Keratinocyte (primary cell): Measurements from ENCODE around the gene MEIS2. TPM values are rescaled to one million over a fixed set of nuclear protein-coding genes. Genes with fewer than 3 reads are reported as not detected.

Experiments used
- DNase-seq: peaks from one replicate; pipeline ENCODE4 v3.0.0-alpha.2; 2011; ENCODE audit warnings: low read depth, missing footprints, low spot score
- FAIRE-seq: peaks from 2 replicates; lab custom pipeline; 2011; peaks lifted over from hg19 to GRCh38; lab: Jason Lieb, UNC
- H2AFZ ChIP-seq: 2 replicates; pipeline ENCODE4 v1.6.0; 2012; ENCODE audit warnings: low read length, control low read depth, inconsistent platforms; ENCODE audit not compliant: control insufficient read depth
- H3K27ac ChIP-seq: 2 replicates; pipeline ENCODE4 v1.5.1; 2011; ENCODE audit warnings: low read length; ENCODE audit not compliant: control insufficient read depth, insufficient read depth
- H3K27me3 ChIP-seq: 3 replicates; pipeline ENCODE4 v1.6.0; 2011; ENCODE audit warnings: low read length; ENCODE audit not compliant: control insufficient read depth, insufficient read depth; ENCODE audit errors: extremely low read depth
- H3K36me3 ChIP-seq, 2 experiments: 2 replicates in 1 of 2; 3 replicates in 1 of 2; pipeline ENCODE4 v1.5.1; 2011; ENCODE audit warnings: low read length in 2 of 2, mild to moderate bottlenecking in 1 of 2; ENCODE audit not compliant: control insufficient read depth in 2 of 2, insufficient read depth in 2 of 2; ENCODE audit errors: extremely low read depth in 1 of 2
- H3K4me1 ChIP-seq: 3 replicates; pipeline ENCODE4 v1.5.1; 2011; ENCODE audit warnings: low read length; ENCODE audit not compliant: control insufficient read depth, insufficient read depth; ENCODE audit errors: extremely low read depth
- H3K4me2 ChIP-seq: 3 replicates; pipeline ENCODE4 v1.6.0; 2011; ENCODE audit warnings: low read depth, low read length; ENCODE audit not compliant: control insufficient read depth, insufficient read depth; ENCODE audit errors: extremely low read depth
- H3K4me3 ChIP-seq, 3 experiments: fragments of 200-600 bp in 1 of 3; sonication (generic) in 1 of 3; 2 replicates in 2 of 3; 3 replicates in 1 of 3; pipeline ENCODE4 v1.5.1; 2011 to 2016; ENCODE audit warnings: low read length in 3 of 3, mild to moderate bottlenecking in 3 of 3, control low read depth in 2 of 3, inconsistent platforms in 1 of 3, low read depth in 1 of 3, mixed read lengths in 1 of 3, mixed run types in 1 of 3, moderate library complexity in 1 of 3; ENCODE audit not compliant: control insufficient read depth in 2 of 3, insufficient read depth in 2 of 3; ENCODE audit errors: extremely low read depth in 1 of 3
- H3K79me2 ChIP-seq: 2 replicates; pipeline ENCODE4 v1.6.0; 2012; ENCODE audit warnings: low read length; ENCODE audit not compliant: control insufficient read depth, insufficient read depth
- H3K9ac ChIP-seq: 3 replicates; pipeline ENCODE4 v1.6.0; 2011; ENCODE audit warnings: low read length; ENCODE audit not compliant: control insufficient read depth, insufficient read depth; ENCODE audit errors: extremely low read depth
- H3K9me1 ChIP-seq: 3 replicates; pipeline ENCODE4 v1.6.0; 2011; ENCODE audit warnings: low read length; ENCODE audit not compliant: control insufficient read depth, insufficient read depth; ENCODE audit errors: extremely low read depth
- H3K9me3 ChIP-seq: 2 replicates; pipeline ENCODE4 v1.5.1; 2012; ENCODE audit warnings: low read depth, low read length; ENCODE audit not compliant: control insufficient read depth
- H4K20me1 ChIP-seq: 3 replicates; pipeline ENCODE4 v1.6.0; 2011; ENCODE audit warnings: low read length; ENCODE audit not compliant: control insufficient read depth, insufficient read depth; ENCODE audit errors: extremely low read depth
- EZH2 ChIP-seq: IDR thresholded peaks from one replicate; pipeline ENCODE4 v1.6.1; 2012; ENCODE audit warnings: inconsistent platforms, mild to moderate bottlenecking, low read length, moderate library complexity
- dilution Hi-C: fragments of 300-500 bp; cut with MboI; formaldehyde crosslinking; loops from one replicate; pipeline ENCODE4 v1.7.0; 2020; ENCODE audit warnings: low sequenced_read_pairs; ENCODE audit not compliant: extremely low pct_ligation_motif_present
- polyA plus RNA-seq, 5 experiments: library from polyadenylated mRNA; depleted of rRNA in 3 of 5; stranded (reverse) in 3 of 5; stranded (forward) in 1 of 5; unstranded in 1 of 5; fragments of >200 nt; gene quantifications; 1 replicate in 1 of 5; 2 replicates in 3 of 5; 3 replicates in 1 of 5; pipeline versions ENCODE4 v1.2.1 to v1.2.3, GENCODE V29; 2011 to 2012; ENCODE audit warnings: missing spikeins in 2 of 5, low read depth in 1 of 5, low replicate concordance in 1 of 5
- TF ChIP-seq, protein P1 (sequence below), 3 experiments: IDR thresholded peaks in 1 of 3; conservative IDR thresholded peaks in 1 of 3; optimal IDR thresholded peaks in 1 of 3; 2 replicates in 2 of 3; 3 replicates in 1 of 3; pipeline versions ENCODE3 to v1.5.1; 2011; ENCODE audit warnings: low read length in 3 of 3, mild to moderate bottlenecking in 3 of 3, moderate library complexity in 2 of 3, control low read depth in 1 of 3, inconsistent platforms in 1 of 3; ENCODE audit not compliant: insufficient read depth in 2 of 3; ENCODE audit errors: extremely low read depth in 1 of 3

Gene MEIS2
- polyA plus RNA-seq, 1 donor (not counting 4 experiments of a cell fraction or from before 2014, with no cell fraction given): 11.4 TPM

DNA sequence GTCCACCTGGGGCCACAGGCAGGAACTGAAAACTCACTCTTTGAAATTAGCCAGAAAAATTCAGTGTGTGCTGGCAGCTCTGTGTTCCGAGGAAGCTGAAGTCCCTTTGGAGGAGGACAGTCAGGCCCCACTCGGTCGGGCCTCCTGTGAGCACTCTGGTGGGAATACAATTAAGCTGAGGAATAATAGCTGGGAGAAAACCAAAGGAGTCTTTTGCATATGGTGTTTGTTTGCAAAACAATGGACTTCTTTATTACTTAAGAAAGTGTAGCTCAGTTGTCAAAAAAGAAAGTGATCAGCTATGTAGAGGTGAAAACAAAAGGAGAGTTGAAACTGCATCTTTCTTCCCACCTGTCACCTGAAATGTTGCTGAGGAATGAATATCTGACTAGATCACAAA, 202.5 kb downstream of the MEIS2 start:
- no peaks in the 10 kb centered on the region for H3K9me3 ChIP-seq
- dilution Hi-C loops: no loop called here
- peaks cover 0 to 2% of the 10 kb centered on the region in 2 experiments for H3K36me3 ChIP-seq
- H3K27ac ChIP-seq: no peak overlapping the region
- TF ChIP-seq, protein P1, sequence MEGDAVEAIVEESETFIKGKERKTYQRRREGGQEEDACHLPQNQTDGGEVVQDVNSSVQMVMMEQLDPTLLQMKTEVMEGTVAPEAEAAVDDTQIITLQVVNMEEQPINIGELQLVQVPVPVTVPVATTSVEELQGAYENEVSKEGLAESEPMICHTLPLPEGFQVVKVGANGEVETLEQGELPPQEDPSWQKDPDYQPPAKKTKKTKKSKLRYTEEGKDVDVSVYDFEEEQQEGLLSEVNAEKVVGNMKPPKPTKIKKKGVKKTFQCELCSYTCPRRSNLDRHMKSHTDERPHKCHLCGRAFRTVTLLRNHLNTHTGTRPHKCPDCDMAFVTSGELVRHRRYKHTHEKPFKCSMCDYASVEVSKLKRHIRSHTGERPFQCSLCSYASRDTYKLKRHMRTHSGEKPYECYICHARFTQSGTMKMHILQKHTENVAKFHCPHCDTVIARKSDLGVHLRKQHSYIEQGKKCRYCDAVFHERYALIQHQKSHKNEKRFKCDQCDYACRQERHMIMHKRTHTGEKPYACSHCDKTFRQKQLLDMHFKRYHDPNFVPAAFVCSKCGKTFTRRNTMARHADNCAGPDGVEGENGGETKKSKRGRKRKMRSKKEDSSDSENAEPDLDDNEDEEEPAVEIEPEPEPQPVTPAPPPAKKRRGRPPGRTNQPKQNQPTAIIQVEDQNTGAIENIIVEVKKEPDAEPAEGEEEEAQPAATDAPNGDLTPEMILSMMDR (optimal IDR thresholded peaks at IDR 0.05 in 1 of 3, IDR thresholded peaks at IDR 0.05 in 1 of 3, conservative IDR thresholded peaks at IDR 0.05 in 1 of 3; ENCODE audit: extremely low read depth in 1 of 3, insufficient read depth in 2 of 3, low read length in 3 of 3): no peak
- TF ChIP-seq EZH2: no peak
- no peaks in the 10 kb centered on the region for H4K20me1 ChIP-seq
- no peak overlapping the region for H3K4me2 ChIP-seq
- H3K9me1 ChIP-seq: no peaks in the 10 kb centered on the region
- no peaks in the 10 kb centered on the region for H3K27me3 ChIP-seq
- H3K9ac ChIP-seq: no peak overlapping the region
- FAIRE-seq: no peak
- no peak overlapping the region for H3K4me3 ChIP-seq
- no peaks in the 10 kb centered on the region for H3K79me2 ChIP-seq
- DNase-seq: no peak
- no peaks in the 10 kb centered on the region for H3K4me1 ChIP-seq
- no peak overlapping the region for H2AFZ ChIP-seq

DNA sequence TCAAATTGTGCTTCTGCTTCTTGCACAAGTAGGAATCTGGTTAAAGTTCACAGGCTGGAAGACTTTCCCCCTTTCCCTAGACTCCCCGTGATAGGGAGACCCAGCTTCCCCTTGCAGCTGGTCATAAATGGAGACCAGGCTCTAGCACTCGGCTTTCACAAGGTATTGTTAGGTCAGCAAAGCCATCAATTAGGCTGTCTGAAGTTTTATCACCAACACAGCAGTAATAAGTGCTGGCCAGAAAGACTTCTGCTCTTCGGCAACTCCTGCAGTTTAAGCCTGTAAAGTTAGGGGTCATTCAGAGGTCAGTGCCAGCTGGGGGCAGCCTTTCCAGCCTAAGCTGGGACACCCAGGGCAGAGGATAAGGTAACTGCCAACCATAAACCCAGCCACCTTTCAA, 203.4 kb downstream of the MEIS2 start:
- Histone ChIP-seq H2AFZ (no peak overlapping the region), H4K20me1 (no peaks in the 10 kb centered on the region), H3K27me3 (no peaks in the 10 kb centered on the region), H3K36me3 (peaks cover 0 to 2% of the 10 kb centered on the region in 2 experiments), H3K79me2 (no peaks in the 10 kb centered on the region), H3K27ac (no peak overlapping the region), H3K9ac (no peak overlapping the region), H3K9me3 (no peaks in the 10 kb centered on the region), H3K4me1 (no peaks in the 10 kb centered on the region), H3K4me2 (no peak overlapping the region), H3K4me3 (no peak overlapping the region), H3K9me1 (no peaks in the 10 kb centered on the region)
- dilution Hi-C loops: no loop called here
- TF ChIP-seq, protein P1 (optimal IDR thresholded peaks at IDR 0.05 in 1 of 3, IDR thresholded peaks at IDR 0.05 in 1 of 3, conservative IDR thresholded peaks at IDR 0.05 in 1 of 3; ENCODE audit: extremely low read depth in 1 of 3, insufficient read depth in 2 of 3, low read length in 3 of 3): no peak
- TF ChIP-seq EZH2: no peak
- DNase-seq (no peak), FAIRE-seq (no peak)
